ENCODE measurements around the gene UCK2. TPM values are rescaled to one million over a fixed set of nuclear protein-coding genes. Genes with fewer than 3 reads are reported as not detected.

UCK2 gene
- total and polyA plus RNA-seq, 12 donors = 5.4 to 22.7 (median 14.0) TPM

DNA sequence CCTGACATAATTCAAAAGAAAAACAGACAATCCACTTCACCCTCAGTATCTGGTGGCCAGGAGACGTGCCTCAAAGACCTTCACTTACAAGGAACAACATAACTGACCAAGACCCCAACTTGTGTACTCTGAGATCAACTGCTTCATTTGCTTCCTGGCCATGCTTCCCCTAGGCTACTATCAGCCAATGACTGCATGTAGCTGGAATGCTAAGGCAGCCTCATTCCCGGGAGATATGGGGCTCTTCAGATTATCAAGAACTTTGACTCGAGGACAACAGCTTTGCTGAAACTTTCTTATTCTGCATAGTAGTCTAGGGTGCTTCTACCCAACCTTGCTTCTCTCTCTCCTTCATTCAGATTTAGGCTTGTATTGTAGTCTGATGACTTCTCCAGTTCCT, 11.7 kb upstream of the UCK2 start:
- 40 to 52% (median 47%) methylated on average over 3 of the region's 3 CpGs for WGBS, 4 donors

DNA sequence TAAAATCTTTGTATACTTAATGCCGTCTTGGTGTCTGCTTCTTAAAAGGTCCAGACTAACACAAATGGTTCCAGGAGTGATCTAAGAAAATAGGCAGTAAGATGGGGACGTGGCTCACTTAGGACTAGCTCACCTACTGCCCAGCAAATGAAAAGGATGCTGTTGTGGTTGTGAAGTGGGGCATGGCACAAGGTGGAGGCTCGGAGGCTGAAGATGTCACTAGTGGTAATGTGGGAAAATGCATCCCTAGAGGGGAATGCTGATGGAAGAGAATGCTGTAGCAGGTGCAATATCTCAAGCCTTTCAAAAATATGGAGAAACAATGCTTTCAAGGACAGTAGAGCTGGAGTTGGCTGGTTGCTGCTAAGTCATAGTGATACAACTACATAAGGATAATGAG, 11.3 kb upstream of the UCK2 start:
- Histone ChIP-seq H3K36me3 (replicated peaks in 1 of 2) (no peaks in the 10 kb centered on the region), H3K4me1 (replicated peaks in 1 of 2) (no peaks in the 10 kb centered on the region), H3K27me3 (no peaks in the 10 kb centered on the region), H3K4me3 (no peak overlapping the region), H3K27ac (no peak overlapping the region), H3K9me3 (replicated peaks in 1 of 3) (no peaks in the 10 kb centered on the region)
- no peak for DNase-seq
- no peak for TF ChIP-seq POLR2A (IDR thresholded peaks at IDR 0.05)
- TF ChIP-seq, protein P1, sequence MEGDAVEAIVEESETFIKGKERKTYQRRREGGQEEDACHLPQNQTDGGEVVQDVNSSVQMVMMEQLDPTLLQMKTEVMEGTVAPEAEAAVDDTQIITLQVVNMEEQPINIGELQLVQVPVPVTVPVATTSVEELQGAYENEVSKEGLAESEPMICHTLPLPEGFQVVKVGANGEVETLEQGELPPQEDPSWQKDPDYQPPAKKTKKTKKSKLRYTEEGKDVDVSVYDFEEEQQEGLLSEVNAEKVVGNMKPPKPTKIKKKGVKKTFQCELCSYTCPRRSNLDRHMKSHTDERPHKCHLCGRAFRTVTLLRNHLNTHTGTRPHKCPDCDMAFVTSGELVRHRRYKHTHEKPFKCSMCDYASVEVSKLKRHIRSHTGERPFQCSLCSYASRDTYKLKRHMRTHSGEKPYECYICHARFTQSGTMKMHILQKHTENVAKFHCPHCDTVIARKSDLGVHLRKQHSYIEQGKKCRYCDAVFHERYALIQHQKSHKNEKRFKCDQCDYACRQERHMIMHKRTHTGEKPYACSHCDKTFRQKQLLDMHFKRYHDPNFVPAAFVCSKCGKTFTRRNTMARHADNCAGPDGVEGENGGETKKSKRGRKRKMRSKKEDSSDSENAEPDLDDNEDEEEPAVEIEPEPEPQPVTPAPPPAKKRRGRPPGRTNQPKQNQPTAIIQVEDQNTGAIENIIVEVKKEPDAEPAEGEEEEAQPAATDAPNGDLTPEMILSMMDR (IDR thresholded peaks at IDR 0.05) = no peak
- intact Hi-C loops (cut with DNase I) = no loop called here
- WGBS, 4 donors = 51 to 74% (median 64%) methylated on average over 3 of the region's 3 CpGs

More for the DNA sequence above, 11.7 kb upstream of the UCK2 start:
- Histone ChIP-seq H3K9me3 (replicated peaks in 1 of 3) (no peaks in the 10 kb centered on the region), H3K36me3 (replicated peaks in 1 of 2) (no peaks in the 10 kb centered on the region), H3K27me3 (no peaks in the 10 kb centered on the region), H3K4me1 (replicated peaks in 1 of 2) (no peaks in the 10 kb centered on the region), H3K4me3 (no peak overlapping the region), H3K27ac (no peak overlapping the region)
- no peak for DNase-seq
- intact Hi-C loops (cut with DNase I) = no loop called here
- TF ChIP-seq POLR2A (IDR thresholded peaks at IDR 0.05) = no peak
- TF ChIP-seq, protein P1 (IDR thresholded peaks at IDR 0.05) = no peak

DNA sequence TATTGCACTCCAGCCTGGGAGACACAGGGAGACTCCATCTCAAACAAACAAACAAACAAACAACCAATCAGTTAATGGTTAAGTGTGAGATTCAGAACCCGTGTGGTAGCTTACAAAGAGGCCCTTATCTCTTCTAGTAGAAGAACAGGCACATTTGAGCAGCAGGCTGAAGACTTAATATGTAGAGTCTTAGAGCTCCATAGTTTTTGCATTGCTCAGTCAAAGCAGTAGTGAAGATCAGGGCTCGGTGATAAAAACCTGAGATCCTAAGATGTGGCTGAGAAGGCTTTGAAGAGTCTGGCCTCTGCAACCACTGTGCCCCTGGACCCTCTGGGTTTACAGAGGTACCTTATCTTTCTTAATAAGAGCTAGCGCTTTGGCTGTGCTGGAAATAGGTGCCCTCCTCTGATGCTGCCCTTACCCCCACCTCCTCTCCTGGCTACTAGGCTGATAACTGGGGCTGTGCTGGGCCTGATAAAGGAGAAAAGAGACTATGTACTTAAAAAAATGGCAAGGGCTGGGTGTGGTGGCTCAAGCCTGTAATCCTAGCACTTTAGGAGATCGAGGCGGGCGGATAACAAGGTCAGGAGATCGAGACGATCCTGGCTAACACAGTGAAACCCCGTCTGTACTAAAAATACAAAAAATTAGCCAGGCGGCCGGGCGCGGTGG, 10.5 kb upstream of the UCK2 start:
- Histone ChIP-seq H3K27me3 (no peaks in the 10 kb centered on the region), H3K9me3 (replicated peaks in 1 of 3) (no peaks in the 10 kb centered on the region), H3K27ac (no peak overlapping the region), H3K4me1 (replicated peaks in 1 of 2) (no peaks in the 10 kb centered on the region), H3K4me3 (no peak overlapping the region), H3K36me3 (replicated peaks in 1 of 2) (no peaks in the 10 kb centered on the region)
- TF ChIP-seq, protein P1 (IDR thresholded peaks at IDR 0.05) = no peak
- no peak for TF ChIP-seq POLR2A (IDR thresholded peaks at IDR 0.05)
- intact Hi-C loops (cut with DNase I) = no loop called here
- DNase-seq = no peak
- WGBS, 4 donors = 77 to 86% (median 82%) methylated on average over 13 of the region's 13 CpGs

DNA sequence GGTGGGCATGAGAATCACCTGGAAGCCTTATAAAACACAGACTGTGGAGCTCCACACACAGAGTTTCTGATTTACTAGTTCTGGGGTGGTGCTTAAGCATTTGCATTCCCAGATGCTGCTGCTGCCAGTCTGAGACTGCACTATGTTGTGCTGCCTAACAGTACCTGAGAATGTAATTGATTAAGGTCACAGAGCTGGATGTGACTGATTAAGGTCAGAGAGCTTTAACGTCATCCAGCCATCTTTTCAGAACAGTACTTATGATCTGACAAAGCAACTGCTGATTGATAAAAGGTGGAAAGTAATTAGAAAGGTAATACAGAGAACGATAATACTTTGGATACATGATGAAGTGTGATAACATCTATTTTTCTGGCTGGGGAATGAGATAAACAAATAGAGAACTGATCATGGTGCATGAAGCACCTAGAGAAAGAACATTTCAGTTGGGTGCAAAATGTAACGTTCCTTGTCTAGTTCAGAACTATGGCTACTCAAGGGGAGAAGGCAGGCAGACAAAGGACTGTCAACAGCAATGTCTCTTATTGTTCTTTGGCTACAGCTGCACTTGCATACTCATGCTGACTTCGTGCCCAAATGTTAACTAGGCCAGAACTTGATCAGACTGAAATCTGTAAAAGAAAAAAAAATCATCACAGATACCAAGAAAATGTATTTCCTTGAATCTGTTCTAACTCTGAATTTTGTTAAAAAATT, 3.7 kb upstream of the UCK2 start:
- TF ChIP-seq POLR2A (IDR thresholded peaks at IDR 0.05) = no peak
- TF ChIP-seq, protein P1 (IDR thresholded peaks at IDR 0.05) = no peak
- no peaks in the 10 kb centered on the region for H3K36me3 ChIP-seq (replicated peaks in 1 of 2)
- intact Hi-C loops (cut with DNase I) = loop anchor here in 1 of 2 donors (10.0 kb wide), 1 partner anchor 91 kb away; no protein-coding TSS in a partner anchor
- no peaks in the 10 kb centered on the region for H3K27me3 ChIP-seq
- H3K9me3 ChIP-seq (replicated peaks in 1 of 3) = no peaks in the 10 kb centered on the region
- 60 to 74% (median 68%) methylated on average over 4 of the region's 4 CpGs for WGBS, 4 donors
- DNase-seq = no peak
- no peak overlapping the region for H3K27ac ChIP-seq
- H3K4me3 ChIP-seq = no peak overlapping the region
- H3K4me1 ChIP-seq (replicated peaks in 1 of 2) = peaks cover 4 to 6% of the 10 kb centered on the region in 2 donors

All from adrenal gland (tissue), 12 donors.